Pancreas (tissue), 10 donors: ENCODE data around the gene HSFX1. TPM values are rescaled to one million over a fixed set of nuclear protein-coding genes. Genes with fewer than 3 reads are reported as not detected.
"Not testable (repeated sequence)": the region's sequence is repeated elsewhere in the genome, so short reads cannot be mapped to it uniquely, and the experiment has no call there.

ENCODE experiments used
- ATAC-seq, 4 donors: fragments of 200-7000 bp; cut with Tn5 transposase; one replicate each; pipeline versions ENCODE4 v1.8.0 to v1.9.1; 2020; ENCODE audit warnings: mild to moderate bottlenecking in 4 of 4, moderate library complexity in 4 of 4
- DNase-seq, 6 donors: peaks; one replicate each; pipeline ENCODE4 v3.0.0-alpha.2; 2020
- FAIRE-seq: peaks from 2 replicates; lab custom pipeline; 2012; peaks lifted over from hg19 to GRCh38; lab: Jason Lieb, UNC
- H3K27ac ChIP-seq, 4 donors: fragments of 200-600 bp; sonication (generic); 1 replicate in 3 of 4; 2 replicates in 1 of 4; pipeline versions ENCODE4 v1.5.0 to v1.8.0; 2020
- H3K27me3 ChIP-seq, 4 donors: fragments of 200-600 bp; one replicate each; pipeline ENCODE4 v1.8.0; 2021
- H3K36me3 ChIP-seq, 3 donors: fragments of 200-600 bp; sonication (generic) in 1 of 3; one replicate each; pipeline versions ENCODE4 v1.5.0 to v1.8.0; 2020 to 2021
- H3K4me1 ChIP-seq, 3 donors: fragments of 200-600 bp; one replicate each; pipeline ENCODE4 v1.8.0; 2021
- H3K4me3 ChIP-seq, 4 donors: fragments of 200-600 bp; sonication (generic) in 2 of 4; one replicate each; pipeline versions ENCODE4 v1.5.0 to v1.8.0; 2020 to 2021
- H3K9me3 ChIP-seq, 4 donors: fragments of 200-600 bp; one replicate each; pipeline ENCODE4 v1.8.0; 2021
- WGBS, 2 donors: extraction: QIAGEN DNeasy Blood & Tissue Kit; methylation state at CpG; one replicate each; pipeline ENCODE4 v1.1.7; 2013; 5-methylcytosine and 5-hydroxymethylcytosine counted together
- intact Hi-C, 3 donors: fragments of 100-400 bp; cut with DNase I; formaldehyde crosslinking; loops; one replicate each; pipeline versions ENCODE4 v1.11.1 to v1.14.2; 2022
- polyA plus RNA-seq, 2 donors: library from polyadenylated mRNA; stranded (reverse); fragments of 200-250 nt; gene quantifications; one replicate each; pipeline ENCODE4 v1.2.3, GENCODE V29; 2013
- total RNA-seq, 6 donors: library from RNA; stranded (reverse); fragmentation: NEBNext Ultra II Directional in 4 of 6; extraction: Animal tissue kit (Norgen Biotek cat#: 25700) in 4 of 6; gene quantifications; one replicate each; pipeline versions ENCODE4 v1.2.1 to v1.2.4, GENCODE V29; 2021 to 2023
- TF ChIP-seq, protein P1 (sequence below), 4 donors: fragments of 200-600 bp; sonication (generic) in 3 of 4; IDR thresholded peaks; one replicate each; pipeline versions ENCODE4 v1.5.0 to v1.8.0; 2021; ENCODE audit warnings: antibody characterized with exemption in 4 of 4
- donor health status: healthy with polysubstance abuse.
- donor health status: DM: no; HTN: no; CAD: no; lungs with moderate emphysema.
- donor health status: DM: no; HTN: no; CAD: no.
- donor health status: control.
- donor health status: control.
- donor health status: Bipolar disorder and iron deficiency.
- donor health status: DM: yes; HTN: yes; CAD: no.
- donor health status: DM: no; HTN: no; CAD: no.
- donor health status: DM: no; HTN: no; CAD: no.
- donor health status: DM: yes; HTN: yes; CAD: no.

HSFX1 gene
- total and polyA plus RNA-seq, 8 donors = 0.25 to 1.2 (median 0.58) TPM

DNA sequence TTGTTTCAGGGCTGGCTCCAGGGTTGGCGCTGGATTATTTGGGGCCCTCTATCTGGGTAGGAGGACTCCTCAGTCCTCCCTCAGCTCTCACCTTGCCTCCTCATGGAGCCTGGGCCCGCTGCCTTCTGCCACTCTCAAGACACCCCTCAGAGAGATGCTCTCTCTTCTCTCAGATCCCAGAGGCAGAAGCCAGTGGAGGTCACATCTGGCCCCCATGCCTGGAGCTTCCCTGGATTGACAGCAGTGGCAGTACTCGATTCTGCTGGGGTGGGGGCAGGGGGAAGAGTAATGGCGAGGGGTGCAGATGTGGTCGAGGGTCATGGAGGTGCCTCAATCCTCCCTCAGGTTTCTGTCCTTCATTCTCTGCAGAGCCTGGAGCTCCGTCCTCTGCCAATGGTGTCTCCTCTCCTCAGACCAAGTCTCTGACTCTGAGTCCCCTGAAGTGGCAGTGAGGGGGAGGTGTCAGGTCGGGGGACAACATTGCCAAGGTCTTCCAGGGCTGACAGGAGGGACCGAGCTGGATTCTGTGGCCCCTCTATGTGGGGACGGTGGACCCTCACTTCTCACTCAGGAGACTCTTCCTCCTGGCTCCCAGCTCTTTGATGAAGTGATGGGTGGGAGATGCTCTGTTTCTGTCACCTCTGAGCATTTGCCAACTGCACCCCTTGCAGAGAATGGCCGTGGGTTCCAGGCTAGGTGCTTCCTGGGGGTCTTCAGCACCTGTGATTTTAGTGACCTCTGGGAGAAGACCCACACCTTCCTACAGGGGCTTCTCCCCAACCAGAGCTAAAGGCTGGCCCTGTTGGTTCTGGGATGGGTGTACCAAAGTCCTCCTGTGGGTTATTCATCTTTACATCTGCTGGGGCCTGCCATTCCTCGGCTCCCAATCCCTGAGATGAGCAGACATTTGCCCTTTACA, 10.9 kb upstream of the HSFX1 start:
- ATAC-seq (no peak), DNase-seq (no peak), FAIRE-seq (no peak)
- Histone ChIP-seq H3K36me3 (no peaks in the 10 kb centered on the region), H3K4me1 (no peaks in the 10 kb centered on the region), H3K4me3 (no peak overlapping the region), H3K27ac (no peak overlapping the region), H3K9me3 (no peaks in the 10 kb centered on the region), H3K27me3 (peaks cover 0 to 10% (median 0%) of the 10 kb centered on the region in 4 donors)
- 53 to 61% methylated on average over 10 of the region's 11 CpGs for WGBS, 2 donors
- TF ChIP-seq, protein P1, sequence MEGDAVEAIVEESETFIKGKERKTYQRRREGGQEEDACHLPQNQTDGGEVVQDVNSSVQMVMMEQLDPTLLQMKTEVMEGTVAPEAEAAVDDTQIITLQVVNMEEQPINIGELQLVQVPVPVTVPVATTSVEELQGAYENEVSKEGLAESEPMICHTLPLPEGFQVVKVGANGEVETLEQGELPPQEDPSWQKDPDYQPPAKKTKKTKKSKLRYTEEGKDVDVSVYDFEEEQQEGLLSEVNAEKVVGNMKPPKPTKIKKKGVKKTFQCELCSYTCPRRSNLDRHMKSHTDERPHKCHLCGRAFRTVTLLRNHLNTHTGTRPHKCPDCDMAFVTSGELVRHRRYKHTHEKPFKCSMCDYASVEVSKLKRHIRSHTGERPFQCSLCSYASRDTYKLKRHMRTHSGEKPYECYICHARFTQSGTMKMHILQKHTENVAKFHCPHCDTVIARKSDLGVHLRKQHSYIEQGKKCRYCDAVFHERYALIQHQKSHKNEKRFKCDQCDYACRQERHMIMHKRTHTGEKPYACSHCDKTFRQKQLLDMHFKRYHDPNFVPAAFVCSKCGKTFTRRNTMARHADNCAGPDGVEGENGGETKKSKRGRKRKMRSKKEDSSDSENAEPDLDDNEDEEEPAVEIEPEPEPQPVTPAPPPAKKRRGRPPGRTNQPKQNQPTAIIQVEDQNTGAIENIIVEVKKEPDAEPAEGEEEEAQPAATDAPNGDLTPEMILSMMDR (IDR thresholded peaks at IDR 0.05) = no peak
- intact Hi-C loops = no loop called here

DNA sequence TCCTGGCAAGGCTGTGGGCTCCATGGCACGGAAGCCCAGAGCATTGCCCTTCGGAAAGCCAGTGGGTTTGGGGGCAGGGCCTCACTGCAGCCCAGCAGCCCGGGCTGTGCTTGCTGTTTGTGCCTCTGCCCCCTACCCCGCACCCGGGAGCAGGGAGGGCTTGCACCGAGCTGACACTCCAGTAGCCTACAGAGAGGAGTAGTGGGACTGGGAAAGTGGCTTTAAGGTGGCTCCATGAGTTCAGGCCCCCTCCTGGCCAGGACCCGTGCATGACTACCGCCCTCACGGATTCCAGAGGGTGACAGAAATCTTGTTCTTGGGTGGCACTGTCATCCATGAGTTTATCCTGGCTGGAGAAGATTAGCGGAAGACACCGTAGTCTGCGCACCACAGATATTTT, 3.5 kb upstream of the HSFX1 start:
- H3K4me3 ChIP-seq, FAIRE-seq, ATAC-seq, H3K9me3 ChIP-seq, DNase-seq, H3K4me1 ChIP-seq, H3K27ac ChIP-seq, H3K27me3 ChIP-seq, H3K36me3 ChIP-seq, intact Hi-C loops: not testable (repeated sequence)
- WGBS, 2 donors = 79 to 93% methylated on average over 3 of the region's 12 CpGs

DNA sequence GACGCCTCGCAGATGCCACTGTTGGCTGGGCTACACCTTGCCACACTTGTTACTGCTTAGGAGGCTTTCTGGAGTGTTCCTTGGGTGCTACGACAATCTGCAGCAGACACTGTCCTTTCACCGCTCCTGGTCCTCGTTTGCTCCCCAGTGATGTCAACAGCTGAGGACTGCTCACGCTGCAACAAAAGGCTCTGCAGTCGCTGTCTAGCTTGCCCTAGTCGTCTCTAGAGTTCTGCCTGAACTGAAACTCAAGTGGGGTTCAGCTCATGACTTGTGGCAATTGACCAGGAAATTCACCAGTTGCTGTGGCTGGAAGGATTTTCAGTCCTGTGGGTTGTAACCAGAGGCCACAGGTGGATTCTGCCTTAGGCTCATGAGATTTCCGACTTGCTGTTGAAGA, 842 bp upstream of the HSFX1 start:
- no CpG with 5 or more reads among the region's 9 CpGs for WGBS, 2 donors
- H3K27ac ChIP-seq, ATAC-seq, H3K27me3 ChIP-seq, DNase-seq, H3K36me3 ChIP-seq, H3K4me1 ChIP-seq, H3K9me3 ChIP-seq, FAIRE-seq, intact Hi-C loops, H3K4me3 ChIP-seq: not testable (repeated sequence)

DNA sequence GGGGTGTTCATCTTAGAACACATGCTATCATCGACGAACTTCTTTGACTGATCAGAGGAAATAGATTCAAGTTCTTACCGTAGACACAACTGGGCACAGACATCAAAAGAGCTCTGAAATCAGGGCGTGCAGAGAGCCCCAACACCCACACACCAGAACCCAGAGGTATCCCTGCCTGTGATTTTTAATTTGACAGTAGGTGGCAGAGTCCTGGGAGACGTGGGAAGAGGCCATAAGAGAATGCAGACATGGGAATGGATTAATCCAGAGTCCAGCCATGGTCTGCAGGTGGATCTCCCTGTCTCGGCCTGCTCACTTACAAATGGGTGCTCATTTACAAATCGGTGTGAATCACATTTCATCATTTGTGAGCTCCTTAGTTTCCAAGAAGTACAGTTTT, 4.1 kb downstream of the HSFX1 start:
- no CpG with 5 or more reads among the region's 7 CpGs for WGBS, 2 donors
- H3K27me3 ChIP-seq, H3K27ac ChIP-seq, DNase-seq, ATAC-seq, H3K4me3 ChIP-seq, H3K4me1 ChIP-seq, FAIRE-seq, H3K36me3 ChIP-seq, intact Hi-C loops, H3K9me3 ChIP-seq: not testable (repeated sequence)

DNA sequence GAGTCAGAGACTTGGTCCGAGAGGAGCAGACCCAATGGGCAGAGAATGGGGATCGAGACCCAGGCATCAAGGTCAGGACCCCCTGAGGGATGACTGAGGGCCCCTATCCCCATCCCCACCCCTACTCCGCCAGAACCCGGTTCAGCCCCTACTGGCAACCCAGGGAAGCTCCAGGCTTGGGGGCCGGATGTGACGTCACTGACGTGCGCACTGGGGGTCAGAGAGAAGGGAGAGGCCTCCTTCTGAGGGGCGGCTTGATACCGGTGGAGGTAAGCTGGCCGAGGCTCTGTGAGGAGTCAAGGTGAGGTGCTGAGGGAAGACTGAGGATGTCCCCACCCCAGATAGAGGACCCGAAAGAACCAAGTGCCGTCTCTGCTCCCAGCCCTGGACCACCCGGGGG, 7.9 kb downstream of the HSFX1 start, which contains the start of gene MAGEA9:
Gene MAGEA9, plus strand, starts transcription at position 204 of the 400 bp plus-strand sequence. CDS start 4,281 bp downstream, outside the sequence.
- intact Hi-C loops, H3K36me3 ChIP-seq, H3K4me3 ChIP-seq, ATAC-seq, DNase-seq, H3K4me1 ChIP-seq, H3K27ac ChIP-seq, H3K9me3 ChIP-seq, FAIRE-seq, H3K27me3 ChIP-seq: not testable (repeated sequence)
- no CpG with 5 or more reads among the region's 14 CpGs for WGBS, 2 donors

DNA sequence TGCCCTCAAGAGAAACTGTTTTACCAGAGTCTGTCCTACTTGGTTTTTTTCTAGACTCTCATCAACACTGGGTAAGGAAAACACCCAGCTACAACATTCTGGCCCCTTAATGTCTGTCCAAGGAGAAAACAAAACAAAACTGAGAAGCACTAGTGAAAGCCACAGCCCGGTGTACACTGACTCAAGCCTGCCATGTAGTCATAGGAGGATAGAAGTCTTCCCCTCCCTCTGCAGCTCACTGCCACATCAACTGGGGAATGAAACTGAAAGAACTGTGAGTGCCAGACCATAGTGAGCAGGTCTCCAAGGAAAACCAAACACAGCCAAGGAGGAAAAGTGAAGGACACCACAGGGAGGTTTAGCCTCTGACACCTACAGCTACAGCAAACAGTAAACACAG, 21.7 kb downstream of the HSFX1 start:
- H3K27me3 ChIP-seq, H3K27ac ChIP-seq, H3K9me3 ChIP-seq, FAIRE-seq, H3K4me3 ChIP-seq, DNase-seq, H3K36me3 ChIP-seq, H3K4me1 ChIP-seq, intact Hi-C loops: not testable (repeated sequence)
- ATAC-seq = peak in 1 of 4 donors; percentile 32
- WGBS, 2 donors = no CpG with 5 or more reads among the region's 1 CpG

DNA sequence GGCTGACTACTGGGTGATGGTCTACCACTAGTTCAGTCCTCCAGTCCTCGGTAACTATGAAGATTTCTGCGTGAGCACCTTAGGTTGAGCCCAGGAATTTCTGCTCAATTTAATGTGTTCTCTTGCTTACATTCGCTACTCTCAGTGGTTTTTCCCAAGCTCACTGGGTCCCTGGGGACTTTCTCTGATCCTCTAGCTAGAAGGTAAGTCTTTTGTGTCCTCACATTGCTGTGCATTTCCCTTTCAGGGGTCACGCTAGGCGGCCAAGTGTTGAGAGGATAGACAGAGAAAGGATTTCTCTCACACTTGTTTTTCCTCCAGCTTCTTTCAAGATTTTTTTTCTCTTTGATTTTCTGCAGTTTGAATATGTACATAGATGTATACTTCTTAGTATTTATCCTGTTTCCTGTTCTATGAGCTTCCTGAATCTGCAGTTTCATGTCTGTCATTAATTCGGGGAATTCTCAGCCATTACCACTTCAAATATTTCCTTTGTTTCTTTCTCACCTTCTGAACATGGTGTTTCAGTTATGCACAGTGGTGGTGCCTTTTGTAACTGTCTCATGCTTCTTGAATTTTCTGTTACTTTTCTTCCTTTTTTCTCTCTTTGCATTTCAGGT, 25.3 kb downstream of the HSFX1 start:
- Histone ChIP-seq H3K4me1 (no peaks in the 10 kb centered on the region), H3K27me3 (peaks cover 0 to 6% (median 2%) of the 10 kb centered on the region in 4 donors), H3K9me3 (no peaks in the 10 kb centered on the region), H3K4me3 (no peak overlapping the region), H3K36me3 (no peaks in the 10 kb centered on the region), H3K27ac (no peak overlapping the region)
- intact Hi-C loops = no loop called here
- TF ChIP-seq, protein P1 (IDR thresholded peaks at IDR 0.05) = no peak
- ATAC-seq = no peak
- DNase-seq = no peak
- FAIRE-seq = no peak
- 69 to 76% methylated on average over 6 of the region's 6 CpGs for WGBS, 2 donors
